Measurements from ENCODE around the gene SPP2. TPM values are rescaled to one million over a fixed set of nuclear protein-coding genes. Genes with fewer than 3 reads are reported as not detected.

Gene SPP2
- total and polyA plus RNA-seq, 9 of the 15 experiments (the other 6 are each of a cell fraction or from before 2014, with no cell fraction given), result not detected

DNA sequence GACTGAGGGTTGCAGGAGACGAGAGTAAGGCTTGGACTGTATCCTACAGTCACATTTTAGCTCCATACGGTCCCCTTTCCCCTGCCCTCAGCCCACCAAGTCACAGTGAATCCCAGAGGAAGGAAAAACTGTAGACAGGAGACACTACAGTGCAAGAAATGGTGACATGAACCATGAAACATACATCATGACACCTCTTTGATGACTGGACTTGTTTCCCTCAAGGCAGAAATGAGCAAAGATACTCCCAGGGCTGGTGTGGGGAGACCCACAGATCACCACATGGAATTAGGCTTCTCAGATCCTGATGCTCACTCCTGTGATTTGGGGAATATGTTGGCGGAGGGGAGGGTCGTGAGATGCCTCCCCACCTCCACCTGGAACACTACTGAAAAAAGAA, 48.2 kb upstream of the SPP2 start (continued):
- TF ChIP-seq RBM22 (IDR thresholded peaks at IDR 0.05; ENCODE audit: low read depth, low read length, poor library complexity, severe bottlenecking), result no peak
- no peak for TF ChIP-seq XRCC3 (IDR thresholded peaks at IDR 0.05)

DNA sequence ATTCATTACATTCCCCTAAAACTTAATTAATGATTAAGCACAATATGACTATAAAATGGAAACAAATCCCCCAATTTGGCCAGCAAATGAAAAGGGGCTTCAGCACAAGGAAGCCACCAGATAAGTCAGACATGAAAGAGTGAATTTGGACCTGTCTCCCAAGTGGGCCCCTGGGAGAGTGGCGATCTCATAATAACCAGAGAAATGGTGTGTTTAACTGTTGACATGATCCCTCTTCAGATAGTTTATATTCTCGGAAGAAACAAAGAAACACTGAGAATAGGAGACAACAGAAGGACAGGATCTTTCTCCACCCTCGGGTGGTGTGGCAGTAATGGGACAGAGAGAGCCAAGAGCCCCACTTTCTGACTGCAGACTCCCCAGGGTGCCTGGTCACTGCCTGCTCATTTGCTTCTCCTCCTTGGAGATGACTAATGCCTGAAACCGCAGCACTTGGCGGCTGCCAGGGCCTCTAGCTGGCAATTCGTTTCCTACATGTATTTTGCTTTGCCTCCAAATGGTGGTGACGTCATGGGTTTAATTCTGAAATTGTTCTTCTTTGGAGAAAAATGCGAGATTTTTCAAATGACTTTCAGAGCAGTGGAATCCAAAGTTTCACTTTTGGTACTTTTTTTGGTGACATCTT, 46.4 kb upstream of the SPP2 start:
- POLR2A ChIA-PET, result no interaction called here
- in situ Hi-C loops (cut with MboI) (no loop called here), intact Hi-C loops (cut with micrococcal nuclease) (no loop called here)
- DNase-seq (ENCODE audit: extremely low read depth in 1 of 4, low spot score in 3 of 4), result peak in 1 of 4 experiments; percentile 0
- no TSS peak for BruUV-seq (replicated peaks)
- 1% methylated on average over 8 of the region's 8 CpGs for WGBS (ENCODE audit: insufficient coverage, low coverage, missing lambda C conversion rate)
- Histone ChIP-seq H3K9me1 (ENCODE audit: control insufficient read depth, insufficient read depth, low read length) (no peaks in the 10 kb centered on the region), H3K9me3 (replicated peaks; ENCODE audit: control insufficient read depth, insufficient read depth, low read depth, low read length) (no peaks in the 10 kb centered on the region), H3K4me2 (ENCODE audit: insufficient read depth, low read length) (no peak overlapping the region), H3K79me2 (ENCODE audit: control insufficient read depth, insufficient read depth, low read length) (no peaks in the 10 kb centered on the region), H3K36me3 (ENCODE audit: control insufficient read depth, insufficient read depth, low read length) (no peaks in the 10 kb centered on the region), H3K27me3 (ENCODE audit: control insufficient read depth in 2 of 2, insufficient read depth in 2 of 2, low read length in 2 of 2) (no peaks in the 10 kb centered on the region; a peak in 1 of 5 replicates), H3K4me1 (replicated peaks in 1 of 2; ENCODE audit: control insufficient read depth in 2 of 2, insufficient read depth in 2 of 2, low read length in 2 of 2) (no peaks in the 10 kb centered on the region), H3K27ac (ENCODE audit: extremely low read depth, low read depth, low read length) (no peak overlapping the region), H3K4me3 (no peak overlapping the region), H2AFZ (ENCODE audit: low read depth, low read length) (no peak overlapping the region), H3K9ac (ENCODE audit: insufficient read depth in 1 of 2, low read depth in 2 of 2, low read length in 2 of 2) (no peak overlapping the region), H4K20me1 (replicated peaks; ENCODE audit: control insufficient read depth, insufficient read depth, low read length) (no peaks in the 10 kb centered on the region)
- ATAC-seq, result no peak
- TF ChIP-seq, protein P1, sequence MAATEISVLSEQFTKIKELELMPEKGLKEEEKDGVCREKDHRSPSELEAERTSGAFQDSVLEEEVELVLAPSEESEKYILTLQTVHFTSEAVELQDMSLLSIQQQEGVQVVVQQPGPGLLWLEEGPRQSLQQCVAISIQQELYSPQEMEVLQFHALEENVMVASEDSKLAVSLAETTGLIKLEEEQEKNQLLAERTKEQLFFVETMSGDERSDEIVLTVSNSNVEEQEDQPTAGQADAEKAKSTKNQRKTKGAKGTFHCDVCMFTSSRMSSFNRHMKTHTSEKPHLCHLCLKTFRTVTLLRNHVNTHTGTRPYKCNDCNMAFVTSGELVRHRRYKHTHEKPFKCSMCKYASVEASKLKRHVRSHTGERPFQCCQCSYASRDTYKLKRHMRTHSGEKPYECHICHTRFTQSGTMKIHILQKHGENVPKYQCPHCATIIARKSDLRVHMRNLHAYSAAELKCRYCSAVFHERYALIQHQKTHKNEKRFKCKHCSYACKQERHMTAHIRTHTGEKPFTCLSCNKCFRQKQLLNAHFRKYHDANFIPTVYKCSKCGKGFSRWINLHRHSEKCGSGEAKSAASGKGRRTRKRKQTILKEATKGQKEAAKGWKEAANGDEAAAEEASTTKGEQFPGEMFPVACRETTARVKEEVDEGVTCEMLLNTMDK (IDR thresholded peaks at IDR 0.05; ENCODE audit: borderline replicate concordance, insufficient read depth, low read depth, low read length, poor library complexity, severe bottlenecking), result no peak
- TF ChIP-seq CHD1 (IDR thresholded peaks at IDR 0.05; ENCODE audit: low read length) (no peak), JUND (IDR thresholded peaks at IDR 0.05; ENCODE audit: borderline replicate concordance, low read depth, low read length) (no peak), JUND (tag; IDR thresholded peaks at IDR 0.05; ENCODE audit: borderline replicate concordance, low read depth, low read length) (peak; percentile 13; the same call in 1 of the 3 replicates), CTBP1 (IDR thresholded peaks at IDR 0.05; ENCODE audit: borderline replicate concordance) (no peak), ELF2 (CRISPR knock-in tag; IDR thresholded peaks at IDR 0.05) (no peak), NR2F6 (CRISPR knock-in tag; IDR thresholded peaks at IDR 0.05) (no peak), ATF7 (IDR thresholded peaks at IDR 0.05) (peak; percentile 55; the same call in 1 of the 2 replicates), JUNB (CRISPR knock-in tag; conservative IDR thresholded peaks at IDR 0.05) (0 out of 2 replicates have a peak, but pooled peaks have one; percentile 21)
- TF ChIP-seq, protein P2, sequence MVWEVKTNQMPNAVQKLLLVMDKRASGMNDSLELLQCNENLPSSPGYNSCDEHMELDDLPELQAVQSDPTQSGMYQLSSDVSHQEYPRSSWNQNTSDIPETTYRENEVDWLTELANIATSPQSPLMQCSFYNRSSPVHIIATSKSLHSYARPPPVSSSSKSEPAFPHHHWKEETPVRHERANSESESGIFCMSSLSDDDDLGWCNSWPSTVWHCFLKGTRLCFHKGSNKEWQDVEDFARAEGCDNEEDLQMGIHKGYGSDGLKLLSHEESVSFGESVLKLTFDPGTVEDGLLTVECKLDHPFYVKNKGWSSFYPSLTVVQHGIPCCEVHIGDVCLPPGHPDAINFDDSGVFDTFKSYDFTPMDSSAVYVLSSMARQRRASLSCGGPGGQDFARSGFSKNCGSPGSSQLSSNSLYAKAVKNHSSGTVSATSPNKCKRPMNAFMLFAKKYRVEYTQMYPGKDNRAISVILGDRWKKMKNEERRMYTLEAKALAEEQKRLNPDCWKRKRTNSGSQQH (CRISPR knock-in tag; IDR thresholded peaks at IDR 0.05), result no peak
- TF ChIP-seq, protein P3, sequence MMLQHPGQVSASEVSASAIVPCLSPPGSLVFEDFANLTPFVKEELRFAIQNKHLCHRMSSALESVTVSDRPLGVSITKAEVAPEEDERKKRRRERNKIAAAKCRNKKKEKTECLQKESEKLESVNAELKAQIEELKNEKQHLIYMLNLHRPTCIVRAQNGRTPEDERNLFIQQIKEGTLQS (IDR thresholded peaks at IDR 0.05), result peak; percentile 60; the same call in 1 of the 2 replicates
- TF ChIP-seq, protein P3 (CRISPR knock-in tag; conservative IDR thresholded peaks at IDR 0.05), result no peak
- TF ChIP-seq, protein P4, sequence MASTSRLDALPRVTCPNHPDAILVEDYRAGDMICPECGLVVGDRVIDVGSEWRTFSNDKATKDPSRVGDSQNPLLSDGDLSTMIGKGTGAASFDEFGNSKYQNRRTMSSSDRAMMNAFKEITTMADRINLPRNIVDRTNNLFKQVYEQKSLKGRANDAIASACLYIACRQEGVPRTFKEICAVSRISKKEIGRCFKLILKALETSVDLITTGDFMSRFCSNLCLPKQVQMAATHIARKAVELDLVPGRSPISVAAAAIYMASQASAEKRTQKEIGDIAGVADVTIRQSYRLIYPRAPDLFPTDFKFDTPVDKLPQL (IDR thresholded peaks at IDR 0.05; ENCODE audit: extremely low read depth, insufficient read length), result no peak
- FAIRE-seq, result no peak
- CTCF ChIA-PET (ENCODE audit: low intra/inter-chr PET ratio), result no interaction called here

Data from K562 (cell line).